Transverse colon (tissue), 4 donors: ENCODE results near the gene GPR55. TPM values are rescaled to one million over a fixed set of nuclear protein-coding genes. Genes with fewer than 3 reads are reported as not detected.
A peak's percentile ranks its signal among the peaks of the same experiment; 100 is the strongest.

ENCODE experiments used
- DNase-seq: peaks from one replicate; pipeline ENCODE4 v3.0.0-alpha.2; 2019
- H3K27ac ChIP-seq, 4 donors: fragments of 200-600 bp; sonication (generic); 2 replicates each; pipeline ENCODE4 v1.5.1; 2016 to 2018; ENCODE audit warnings: inconsistent platforms in 4 of 4
- H3K27me3 ChIP-seq: fragments of 200-600 bp; sonication (generic); 2 replicates; pipeline ENCODE4 v1.5.1; 2017; ENCODE audit warnings: inconsistent platforms
- H3K36me3 ChIP-seq, 4 donors: fragments of 200-600 bp; sonication (generic); 2 replicates each; pipeline ENCODE4 v1.5.1; 2017 to 2019; ENCODE audit warnings: inconsistent platforms in 4 of 4
- H3K4me1 ChIP-seq, 4 donors: fragments of 200-600 bp; sonication (generic); 2 replicates each; pipeline ENCODE4 v1.5.1; 2017 to 2020; ENCODE audit warnings: inconsistent platforms in 4 of 4
- H3K4me3 ChIP-seq, 4 donors: fragments of 200-600 bp; sonication (generic); 1 replicate in 1 of 4; 2 replicates in 3 of 4; pipeline versions ENCODE4 v1.5.1 to v1.6.1; 2017 to 2019; ENCODE audit warnings: inconsistent platforms in 4 of 4
- H3K9me3 ChIP-seq, 2 donors: fragments of 200-600 bp; sonication (generic); 2 replicates each; pipeline ENCODE4 v1.5.1; 2017 to 2019; ENCODE audit warnings: inconsistent platforms in 2 of 2
- EP300 ChIP-seq: sonication (generic); formaldehyde crosslinking; IDR thresholded peaks from one replicate; pipeline ENCODE4 v1.6.1; 2017; ENCODE audit warnings: antibody characterized with exemption, low read depth
- POLR2A ChIP-seq: fragments of 450-650 bp; IDR thresholded peaks from one replicate; pipeline ENCODE4 v1.6.1; 2016; ENCODE audit warnings: antibody characterized with exemption, mild to moderate bottlenecking, moderate library complexity
- POLR2AphosphoS5 ChIP-seq, 3 donors: sonication (generic); formaldehyde crosslinking; IDR thresholded peaks; one replicate each; pipeline ENCODE4 v1.6.1; 2016; ENCODE audit warnings: antibody characterized with exemption in 3 of 3
- WGBS, 2 donors: methylation state at CpG; one replicate each; pipeline ENCODE4 v1.1.5; 2018; ENCODE audit warnings: low coverage in 1 of 2; 5-methylcytosine and 5-hydroxymethylcytosine counted together
- in situ Hi-C, 4 donors: fragments of 200-750 bp; cut with MboI; loops; one replicate each; pipeline versions ENCODE4 v1.15.0 to v1.15.1; 2017; ENCODE audit warnings: low sequenced_read_pairs in 3 of 4, low pct_ligation_motif_present in 1 of 4, low pct_unique_long_range_greater_than_20kb in 1 of 4
- intact Hi-C: fragments of 100-400 bp; cut with DNase I; formaldehyde crosslinking; loops from one replicate; pipeline ENCODE4 v1.15.1; 2023; ENCODE audit warnings: low total_unique reads
- total RNA-seq, 4 donors: library from RNA; depleted of rRNA; stranded (reverse); fragments of >200 nt; gene quantifications; one replicate each; pipeline ENCODE4 v1.1.0, GENCODE V29; 2016
- TF ChIP-seq, protein P1 (sequence below), 5 experiments: fragments of 200-600 bp in 3 of 5; fragments of 450-650 bp in 2 of 5; sonication (generic) in 3 of 5; IDR thresholded peaks; 1 replicate in 2 of 5; 2 replicates in 3 of 5; pipeline ENCODE4 v1.5.1; 2016 to 2017; ENCODE audit warnings: antibody characterized with exemption in 5 of 5, inconsistent platforms in 3 of 5, mild to moderate bottlenecking in 2 of 5, moderate library complexity in 1 of 5

GPR55 gene
- total RNA-seq, 4 donors from 2014 or later = 0.40 to 16.1 (median 2.0) TPM

DNA sequence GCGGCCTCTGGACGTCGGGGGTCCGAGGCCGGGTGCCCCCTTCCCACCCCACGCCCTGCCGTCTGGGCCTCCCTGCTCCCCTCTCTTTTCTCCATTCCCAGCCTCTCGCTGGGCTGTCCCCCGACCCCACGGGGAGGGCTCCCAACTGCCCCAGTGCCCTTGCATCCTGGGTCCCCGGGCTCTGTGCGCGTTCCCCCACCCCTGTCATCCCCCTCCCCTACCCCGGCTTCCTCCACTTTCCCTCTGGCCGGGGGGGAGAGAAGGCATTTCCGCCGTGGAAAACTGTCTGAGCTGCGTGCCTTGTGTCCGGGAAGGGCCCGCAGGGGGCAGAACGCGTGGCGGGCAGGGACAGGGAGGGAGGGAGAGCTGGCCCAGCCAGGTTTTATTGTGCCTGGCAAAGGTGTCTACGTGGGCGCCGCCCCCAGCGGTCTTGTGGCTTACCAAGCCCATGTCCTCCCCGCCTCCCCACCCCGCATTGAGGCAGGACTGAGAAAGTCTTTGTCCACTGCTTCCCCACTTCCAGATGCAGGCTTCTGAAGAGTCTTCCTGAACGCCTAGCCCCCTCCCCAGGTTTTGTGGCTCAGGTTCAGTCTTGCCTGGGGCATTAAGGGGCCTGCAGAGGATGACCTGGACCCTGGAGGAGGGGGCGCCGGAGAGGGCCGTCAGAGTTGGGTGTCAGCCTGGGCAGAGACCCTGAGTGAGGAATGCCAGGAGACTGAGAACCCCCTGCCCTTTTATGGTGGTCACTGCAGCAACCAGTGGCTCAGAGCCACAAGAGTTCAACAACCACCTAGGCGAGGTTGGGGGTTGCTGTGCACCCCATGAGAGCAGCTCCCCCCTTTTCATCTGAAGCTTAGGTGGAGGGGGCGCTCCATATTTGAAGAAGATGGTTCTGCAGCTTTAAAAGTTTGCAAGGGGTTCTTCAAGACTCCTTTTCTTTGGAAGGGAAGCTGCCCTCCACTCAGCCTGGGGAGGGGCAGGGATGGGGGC, 59.0 kb downstream of the GPR55 start:
- peak; percentile 91 for DNase-seq
- Histone ChIP-seq H3K4me1 (peaks cover 28 to 57% (median 51%) of the 10 kb centered on the region in 4 donors), H3K9me3 (no peaks in the 10 kb centered on the region), H3K27ac (peak overlapping the region; percentile 93 to 96 (median 95)), H3K27me3 (no peaks in the 10 kb centered on the region), H3K4me3 (peak overlapping the region; percentile 84 to 96 (median 90)), H3K36me3 (no peaks in the 10 kb centered on the region)
- in situ Hi-C loops (no loop called here), intact Hi-C loops (no loop called here)
- TF ChIP-seq POLR2AphosphoS5 (IDR thresholded peaks at IDR 0.05) (peak in 2 of 3 donors; percentile 60 to 84), EP300 (no peak), POLR2A (peak; percentile 68)
- TF ChIP-seq, protein P1, sequence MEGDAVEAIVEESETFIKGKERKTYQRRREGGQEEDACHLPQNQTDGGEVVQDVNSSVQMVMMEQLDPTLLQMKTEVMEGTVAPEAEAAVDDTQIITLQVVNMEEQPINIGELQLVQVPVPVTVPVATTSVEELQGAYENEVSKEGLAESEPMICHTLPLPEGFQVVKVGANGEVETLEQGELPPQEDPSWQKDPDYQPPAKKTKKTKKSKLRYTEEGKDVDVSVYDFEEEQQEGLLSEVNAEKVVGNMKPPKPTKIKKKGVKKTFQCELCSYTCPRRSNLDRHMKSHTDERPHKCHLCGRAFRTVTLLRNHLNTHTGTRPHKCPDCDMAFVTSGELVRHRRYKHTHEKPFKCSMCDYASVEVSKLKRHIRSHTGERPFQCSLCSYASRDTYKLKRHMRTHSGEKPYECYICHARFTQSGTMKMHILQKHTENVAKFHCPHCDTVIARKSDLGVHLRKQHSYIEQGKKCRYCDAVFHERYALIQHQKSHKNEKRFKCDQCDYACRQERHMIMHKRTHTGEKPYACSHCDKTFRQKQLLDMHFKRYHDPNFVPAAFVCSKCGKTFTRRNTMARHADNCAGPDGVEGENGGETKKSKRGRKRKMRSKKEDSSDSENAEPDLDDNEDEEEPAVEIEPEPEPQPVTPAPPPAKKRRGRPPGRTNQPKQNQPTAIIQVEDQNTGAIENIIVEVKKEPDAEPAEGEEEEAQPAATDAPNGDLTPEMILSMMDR (IDR thresholded peaks at IDR 0.05) = peak; percentile 24 to 49 (median 32)
- 18 to 60% methylated on average over 1 to 32 of the region's 35 CpGs for WGBS, 2 donors

GRCh38 chr2:230865307-230865765, 59.7 kb downstream of the GPR55 start:
- Histone ChIP-seq H3K9me3 (no peaks in the 10 kb centered on the region), H3K4me1 (peaks cover 21 to 50% (median 44%) of the 10 kb centered on the region in 4 donors), H3K4me3 (peak overlapping the region; percentile 84 to 96 (median 90)), H3K27me3 (no peaks in the 10 kb centered on the region), H3K36me3 (no peaks in the 10 kb centered on the region), H3K27ac (peak overlapping the region; percentile 93 to 96 (median 95))
- TF ChIP-seq POLR2A (no peak), POLR2AphosphoS5 (IDR thresholded peaks at IDR 0.05) (no peak), EP300 (no peak)
- TF ChIP-seq, protein P1 (IDR thresholded peaks at IDR 0.05) = no peak
- in situ Hi-C loops = no loop called here
- intact Hi-C loops = no loop called here
- 0 to 2% methylated on average over 12 to 24 of the region's 24 CpGs for WGBS, 2 donors
- peak; percentile 45 for DNase-seq

GRCh38 chr2:230864605-230865306, 60.3 kb downstream of the GPR55 start, which contains the start of gene ITM2C:
Gene ITM2C, plus strand, starts transcription at chr2:230864942. Its CDS starts 84 bp downstream, at chr2:230865026.
- DNase-seq = peak; percentile 89
- Histone ChIP-seq H3K4me1 (peaks cover 15 to 44% (median 38%) of the 10 kb centered on the region in 4 donors), H3K36me3 (no peaks in the 10 kb centered on the region), H3K9me3 (no peaks in the 10 kb centered on the region), H3K27me3 (no peaks in the 10 kb centered on the region), H3K27ac (peak within 1 kb of the TSS; percentile 93 to 96 (median 95)), H3K4me3 (peak within 1 kb of the TSS; percentile 84 to 96 (median 90))
- in situ Hi-C loops = loop anchor here in 1 of 4 donors (5.0 kb wide), 1 partner anchor 43 kb away; no protein-coding TSS in a partner anchor
- 1% methylated on average over 50 of the region's 76 CpGs; no CpG with 5 or more reads in 1 of the 2 donors for WGBS, 2 donors
- TF ChIP-seq EP300 (no peak), POLR2AphosphoS5 (IDR thresholded peaks at IDR 0.05) (peak; percentile 93 to 97 (median 97)), POLR2A (peak; percentile 95)
- TF ChIP-seq, protein P1 (IDR thresholded peaks at IDR 0.05) = peak in 4 of 5 experiments; percentile 25 to 42 (median 34)
- intact Hi-C loops = no loop called here
